ENCODE data around the gene BRD2.

BRD2 gene

GRCh38 chr6:32980488-32981038, 12.2 kb downstream of the BRD2 start:
- TF ChIP-seq, protein P1, sequence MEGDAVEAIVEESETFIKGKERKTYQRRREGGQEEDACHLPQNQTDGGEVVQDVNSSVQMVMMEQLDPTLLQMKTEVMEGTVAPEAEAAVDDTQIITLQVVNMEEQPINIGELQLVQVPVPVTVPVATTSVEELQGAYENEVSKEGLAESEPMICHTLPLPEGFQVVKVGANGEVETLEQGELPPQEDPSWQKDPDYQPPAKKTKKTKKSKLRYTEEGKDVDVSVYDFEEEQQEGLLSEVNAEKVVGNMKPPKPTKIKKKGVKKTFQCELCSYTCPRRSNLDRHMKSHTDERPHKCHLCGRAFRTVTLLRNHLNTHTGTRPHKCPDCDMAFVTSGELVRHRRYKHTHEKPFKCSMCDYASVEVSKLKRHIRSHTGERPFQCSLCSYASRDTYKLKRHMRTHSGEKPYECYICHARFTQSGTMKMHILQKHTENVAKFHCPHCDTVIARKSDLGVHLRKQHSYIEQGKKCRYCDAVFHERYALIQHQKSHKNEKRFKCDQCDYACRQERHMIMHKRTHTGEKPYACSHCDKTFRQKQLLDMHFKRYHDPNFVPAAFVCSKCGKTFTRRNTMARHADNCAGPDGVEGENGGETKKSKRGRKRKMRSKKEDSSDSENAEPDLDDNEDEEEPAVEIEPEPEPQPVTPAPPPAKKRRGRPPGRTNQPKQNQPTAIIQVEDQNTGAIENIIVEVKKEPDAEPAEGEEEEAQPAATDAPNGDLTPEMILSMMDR (conservative IDR thresholded peaks at IDR 0.05): no peak
- TF ChIP-seq ZFX (IDR thresholded peaks at IDR 0.05): no peak
- no peak overlapping the region for H3K27ac ChIP-seq

- no peak overlapping the region for H3K27ac ChIP-seq
- TF ChIP-seq ZFX (IDR thresholded peaks at IDR 0.05): no peak
- TF ChIP-seq, protein P1 (conservative IDR thresholded peaks at IDR 0.05): no peak
Measured at GRCh38 chr6:32982084-32982701, 13.8 kb downstream of the BRD2 start.

GRCh38 chr6:32982702-32983492, 14.5 kb downstream of the BRD2 start:
- no peak for TF ChIP-seq ZFX (IDR thresholded peaks at IDR 0.05)
- TF ChIP-seq, protein P1 (conservative IDR thresholded peaks at IDR 0.05): no peak
- no peak overlapping the region; the same call in 1 of the 2 replicates for H3K27ac ChIP-seq

DNA sequence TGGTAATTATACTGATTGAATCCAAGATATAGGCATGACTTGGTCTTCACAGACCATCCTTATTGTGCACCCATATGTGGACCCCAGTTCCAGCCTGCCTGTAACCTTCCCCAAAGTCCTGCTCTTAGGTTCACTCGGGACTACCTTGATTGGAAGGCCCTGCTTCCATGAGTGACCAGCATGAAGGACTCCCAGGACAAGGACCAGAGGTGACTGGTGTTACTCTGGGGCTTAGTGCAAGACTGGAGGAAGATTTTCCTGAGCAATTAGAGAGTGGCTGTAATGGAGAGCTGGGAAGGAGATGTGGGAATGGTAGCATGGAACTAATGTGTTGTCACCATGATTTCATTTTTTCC, 15.1 kb downstream of the BRD2 start:
- no peak overlapping the region; the same call in 1 of the 2 replicates for H3K27ac ChIP-seq
- TF ChIP-seq, protein P1 (conservative IDR thresholded peaks at IDR 0.05): no peak
- no peak for TF ChIP-seq ZFX (IDR thresholded peaks at IDR 0.05)

GRCh38 chr6:32983964-32984621, 15.7 kb downstream of the BRD2 start:
- no peak overlapping the region; the same call in 1 of the 2 replicates for H3K27ac ChIP-seq
- TF ChIP-seq, protein P1 (conservative IDR thresholded peaks at IDR 0.05): no peak
- no peak for TF ChIP-seq ZFX (IDR thresholded peaks at IDR 0.05)

DNA sequence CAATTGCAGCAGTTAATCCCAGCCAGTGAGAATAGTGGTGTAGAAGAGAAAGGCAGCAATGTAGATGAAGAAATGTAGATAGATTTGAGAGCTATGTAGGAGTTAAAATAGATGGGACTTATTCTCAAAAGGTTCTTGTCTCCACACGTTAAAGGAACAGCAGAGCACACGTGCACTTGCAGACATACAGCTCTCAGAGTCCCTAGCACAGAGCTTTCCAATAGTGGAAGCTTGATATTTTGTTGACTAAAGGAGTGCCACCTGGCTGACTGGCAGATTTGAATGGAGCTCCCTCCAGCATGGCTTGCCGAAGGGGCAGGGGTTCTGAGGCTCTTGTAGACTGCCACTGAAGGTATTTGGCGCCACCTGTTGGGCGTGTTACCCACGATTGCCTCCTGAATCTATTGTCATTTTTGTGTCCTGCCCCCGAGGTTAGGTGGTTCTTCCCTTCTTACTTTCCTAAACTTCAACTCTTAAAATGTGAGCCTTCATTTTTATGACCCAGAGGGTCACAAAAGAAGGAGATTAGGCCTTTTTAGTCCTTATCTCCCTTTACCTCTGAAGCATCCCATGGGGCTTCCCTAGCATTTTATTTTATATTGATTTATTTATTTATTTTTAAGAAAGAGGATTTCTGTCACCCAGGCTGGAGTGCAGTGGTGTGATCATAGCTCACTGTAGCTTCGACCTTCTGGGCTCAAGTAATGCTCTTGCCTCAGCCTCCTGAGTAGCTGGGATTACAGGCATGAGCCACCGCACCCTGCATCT, 16.4 kb downstream of the BRD2 start:
- H3K27ac ChIP-seq: no peak overlapping the region; the same call in 1 of the 2 replicates
- TF ChIP-seq ZFX (IDR thresholded peaks at IDR 0.05): no peak
- TF ChIP-seq, protein P1 (conservative IDR thresholded peaks at IDR 0.05): peak; percentile 94

All from C4-2B (cell line).